Breast epithelium (tissue), 4 donors: Measurements from ENCODE around the gene ALPK3. TPM values are rescaled to one million over a fixed set of nuclear protein-coding genes. Genes with fewer than 3 reads are reported as not detected.

Experiments used
- DNase-seq, 2 donors: peaks; one replicate each; pipeline ENCODE4 v3.0.0-alpha.2; 2019; ENCODE audit warnings: low spot score in 2 of 2
- H3K27ac ChIP-seq, 2 donors: fragments of 200-600 bp; sonication (generic) in 1 of 2; one replicate each; pipeline ENCODE4 v1.5.1; 2016 to 2019; ENCODE audit warnings: mild to moderate bottlenecking in 1 of 2
- H3K27me3 ChIP-seq, 2 donors: fragments of 200-600 bp; sonication (generic) in 1 of 2; one replicate each; pipeline versions ENCODE4 v1.5.1 to v1.6.0; 2017 to 2019; ENCODE audit warnings: control low read depth in 1 of 2, mild to moderate bottlenecking in 1 of 2
- H3K36me3 ChIP-seq: fragments of 200-600 bp; one replicate; pipeline ENCODE4 v1.5.1; 2019
- H3K4me1 ChIP-seq, 2 donors: fragments of 200-600 bp; sonication (generic); one replicate each; pipeline ENCODE4 v1.5.1; 2016 to 2019; ENCODE audit warnings: control low read depth in 1 of 2
- H3K4me3 ChIP-seq, 3 donors: fragments of 200-600 bp; sonication (generic); 1 replicate in 2 of 3; 2 replicates in 1 of 3; pipeline ENCODE4 v1.5.1; 2016 to 2019; ENCODE audit warnings: mild to moderate bottlenecking in 3 of 3, moderate library complexity in 2 of 3
- H3K9me3 ChIP-seq, 2 donors: fragments of 200-600 bp; sonication (generic) in 1 of 2; one replicate each; pipeline ENCODE4 v1.5.1; 2016 to 2019; ENCODE audit warnings: control low read depth in 1 of 2
- POLR2A ChIP-seq: fragments of 450-650 bp; IDR thresholded peaks from one replicate; pipeline ENCODE4 v1.6.1; 2016; ENCODE audit warnings: antibody characterized with exemption, mild to moderate bottlenecking, moderate library complexity
- POLR2AphosphoS5 ChIP-seq, 3 donors: sonication (generic); formaldehyde crosslinking; IDR thresholded peaks; one replicate each; pipeline ENCODE4 v1.6.1; 2017; ENCODE audit warnings: antibody characterized with exemption in 3 of 3
- intact Hi-C: fragments of 100-400 bp; cut with DNase I; formaldehyde crosslinking; loops from one replicate; pipeline ENCODE4 v1.15.1; 2023; ENCODE audit warnings: low total_unique reads
- total RNA-seq, 3 donors: library from RNA; depleted of rRNA; stranded (reverse); fragments of >200 nt; gene quantifications; one replicate each; pipeline ENCODE4 v1.1.0, GENCODE V29; 2016
- TF ChIP-seq, protein P1 (sequence below), 3 donors: fragments of 450-650 bp; IDR thresholded peaks; one replicate each; pipeline ENCODE4 v1.5.1; 2016 to 2017; ENCODE audit warnings: antibody characterized with exemption in 3 of 3, mild to moderate bottlenecking in 3 of 3, moderate library complexity in 3 of 3

The ALPK3 gene
- total RNA-seq, 3 donors from 2014 or later, result 1.6 to 3.4 (median 2.6) TPM

DNA sequence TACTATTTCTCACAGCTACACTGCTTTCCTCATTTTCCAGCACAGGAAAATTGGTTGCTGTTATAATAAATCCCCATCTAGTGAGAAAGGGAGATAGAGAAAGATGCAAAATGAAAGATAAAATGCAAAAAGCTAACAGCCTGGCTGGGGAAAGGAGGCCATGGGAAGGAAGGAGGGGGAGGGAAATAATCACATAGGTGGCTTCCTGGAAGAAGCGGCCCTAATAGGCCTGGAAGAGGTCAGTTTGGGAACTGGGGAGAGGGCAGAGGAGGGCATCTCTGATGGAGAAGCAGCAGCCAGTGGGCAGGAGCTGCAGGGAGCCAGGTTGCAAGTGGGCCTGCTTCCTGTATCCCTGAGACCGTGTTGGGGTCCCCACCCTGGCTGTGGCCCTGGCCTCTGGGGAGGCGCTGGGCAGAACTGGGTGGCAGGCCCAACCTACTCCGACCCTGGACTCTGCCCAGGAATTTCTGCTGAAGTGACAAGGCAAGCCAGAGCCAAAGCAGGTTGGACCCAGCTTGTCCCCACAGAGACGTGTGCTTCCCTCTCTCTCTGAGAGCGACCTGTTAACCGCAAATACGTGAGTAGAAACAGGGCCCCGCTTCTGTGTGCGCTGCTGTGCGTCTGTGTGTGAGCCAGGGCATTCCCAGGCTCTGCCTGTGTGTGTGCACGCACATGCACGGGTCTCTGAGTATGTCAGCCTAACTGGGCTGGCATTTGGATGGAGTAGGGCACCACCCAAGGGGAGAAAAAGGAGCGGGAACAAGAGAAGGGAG is 69.2 kb downstream of the ALPK3 start:
- Histone ChIP-seq H3K4me3 (no peak overlapping the region), H3K9me3 (no peaks in the 10 kb centered on the region), H3K36me3 (no peaks in the 10 kb centered on the region), H3K27me3 (no peaks in the 10 kb centered on the region), H3K27ac (no peak overlapping the region), H3K4me1 (no peaks in the 10 kb centered on the region)
- no peak for DNase-seq
- TF ChIP-seq, protein P1, sequence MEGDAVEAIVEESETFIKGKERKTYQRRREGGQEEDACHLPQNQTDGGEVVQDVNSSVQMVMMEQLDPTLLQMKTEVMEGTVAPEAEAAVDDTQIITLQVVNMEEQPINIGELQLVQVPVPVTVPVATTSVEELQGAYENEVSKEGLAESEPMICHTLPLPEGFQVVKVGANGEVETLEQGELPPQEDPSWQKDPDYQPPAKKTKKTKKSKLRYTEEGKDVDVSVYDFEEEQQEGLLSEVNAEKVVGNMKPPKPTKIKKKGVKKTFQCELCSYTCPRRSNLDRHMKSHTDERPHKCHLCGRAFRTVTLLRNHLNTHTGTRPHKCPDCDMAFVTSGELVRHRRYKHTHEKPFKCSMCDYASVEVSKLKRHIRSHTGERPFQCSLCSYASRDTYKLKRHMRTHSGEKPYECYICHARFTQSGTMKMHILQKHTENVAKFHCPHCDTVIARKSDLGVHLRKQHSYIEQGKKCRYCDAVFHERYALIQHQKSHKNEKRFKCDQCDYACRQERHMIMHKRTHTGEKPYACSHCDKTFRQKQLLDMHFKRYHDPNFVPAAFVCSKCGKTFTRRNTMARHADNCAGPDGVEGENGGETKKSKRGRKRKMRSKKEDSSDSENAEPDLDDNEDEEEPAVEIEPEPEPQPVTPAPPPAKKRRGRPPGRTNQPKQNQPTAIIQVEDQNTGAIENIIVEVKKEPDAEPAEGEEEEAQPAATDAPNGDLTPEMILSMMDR (IDR thresholded peaks at IDR 0.05), result no peak
- TF ChIP-seq POLR2A, result no peak
- TF ChIP-seq POLR2AphosphoS5 (IDR thresholded peaks at IDR 0.05), result no peak
- intact Hi-C loops, result no loop called here

DNA sequence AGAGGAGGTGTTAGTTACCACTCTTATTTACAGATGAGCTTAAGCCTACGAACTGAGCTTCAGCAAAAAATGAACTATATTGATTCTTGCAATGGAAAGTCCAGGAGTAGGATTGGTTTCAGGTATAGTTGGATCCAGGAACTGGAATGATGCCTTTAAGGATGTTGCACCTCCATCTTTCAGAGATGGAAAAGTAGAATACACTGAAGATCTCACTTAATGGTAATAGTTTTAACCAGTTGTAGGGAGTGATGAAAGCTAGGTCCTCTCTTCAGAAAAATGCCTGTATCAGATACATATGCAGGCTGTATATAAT is 69.8 kb downstream of the ALPK3 start:
- Histone ChIP-seq H3K27me3 (no peaks in the 10 kb centered on the region), H3K27ac (no peak overlapping the region), H3K4me3 (no peak overlapping the region), H3K4me1 (no peaks in the 10 kb centered on the region), H3K9me3 (no peaks in the 10 kb centered on the region), H3K36me3 (no peaks in the 10 kb centered on the region)
- intact Hi-C loops, result no loop called here
- no peak for DNase-seq
- TF ChIP-seq POLR2A (no peak), POLR2AphosphoS5 (IDR thresholded peaks at IDR 0.05) (no peak)
- TF ChIP-seq, protein P1 (IDR thresholded peaks at IDR 0.05), result no peak

DNA sequence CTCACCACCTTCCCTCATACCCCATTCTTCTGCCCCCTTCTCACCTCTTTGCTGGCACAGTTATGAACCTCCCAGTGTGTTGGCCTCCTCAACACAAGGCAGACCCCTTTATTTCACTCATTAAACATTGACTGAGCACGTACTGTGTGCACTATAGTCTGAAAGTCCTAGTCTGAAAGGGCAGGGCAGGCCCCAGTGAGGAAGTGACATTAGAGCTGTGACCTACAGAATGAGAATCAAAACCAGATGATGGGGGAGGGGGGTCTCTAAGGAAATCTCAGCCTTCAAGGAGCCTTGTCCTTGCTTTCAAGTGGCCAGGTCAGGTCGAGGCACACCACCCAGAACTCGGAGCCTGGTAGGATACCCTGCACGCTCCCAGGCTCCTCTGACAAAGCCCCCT is 70.8 kb downstream of the ALPK3 start:
- intact Hi-C loops, result loop anchor here (2.0 kb wide), 1 partner anchor 29 kb away; no protein-coding TSS in a partner anchor
- H3K27me3 ChIP-seq, result no peaks in the 10 kb centered on the region
- TF ChIP-seq POLR2A (no peak), POLR2AphosphoS5 (IDR thresholded peaks at IDR 0.05) (no peak)
- TF ChIP-seq, protein P1 (IDR thresholded peaks at IDR 0.05), result no peak
- no peaks in the 10 kb centered on the region for H3K4me1 ChIP-seq
- no peak for DNase-seq
- no peak overlapping the region for H3K27ac ChIP-seq
- no peaks in the 10 kb centered on the region for H3K9me3 ChIP-seq
- no peak overlapping the region for H3K4me3 ChIP-seq
- H3K36me3 ChIP-seq, result no peaks in the 10 kb centered on the region

- H3K4me1 ChIP-seq, result no peaks in the 10 kb centered on the region
- no peaks in the 10 kb centered on the region for H3K9me3 ChIP-seq
- no peak overlapping the region for H3K4me3 ChIP-seq
- no peaks in the 10 kb centered on the region for H3K27me3 ChIP-seq
- no peaks in the 10 kb centered on the region for H3K36me3 ChIP-seq
- no peak for DNase-seq
- intact Hi-C loops, result loop anchor here (2.0 kb wide), 1 partner anchor 28 kb away; no protein-coding TSS in a partner anchor
- TF ChIP-seq POLR2AphosphoS5 (IDR thresholded peaks at IDR 0.05), result no peak
- TF ChIP-seq, protein P1 (IDR thresholded peaks at IDR 0.05), result no peak
- TF ChIP-seq POLR2A, result no peak
- H3K27ac ChIP-seq, result no peak overlapping the region
Measured at GRCh38 chr15:84888639-84889038, 71.5 kb downstream of the ALPK3 start.

GRCh38 chr15:84889313-84889990 is 72.3 kb downstream of the ALPK3 start:
- TF ChIP-seq, protein P1 (IDR thresholded peaks at IDR 0.05), result no peak
- TF ChIP-seq POLR2A, result no peak
- no peak for TF ChIP-seq POLR2AphosphoS5 (IDR thresholded peaks at IDR 0.05)
- intact Hi-C loops, result loop anchor here (2.0 kb wide), 1 partner anchor 27 kb away; no protein-coding TSS in a partner anchor
- Histone ChIP-seq H3K4me1 (no peaks in the 10 kb centered on the region), H3K27ac (no peak overlapping the region), H3K27me3 (no peaks in the 10 kb centered on the region), H3K9me3 (no peaks in the 10 kb centered on the region), H3K36me3 (no peaks in the 10 kb centered on the region), H3K4me3 (no peak overlapping the region)
- DNase-seq, result no peak
